Measurements from ENCODE around the gene BMPER. TPM values are rescaled to one million over a fixed set of nuclear protein-coding genes. Genes with fewer than 3 reads are reported as not detected.

BMPER gene
- total RNA-seq, 1 experiment from 2014 or later, result not detected

- H3K4me3 ChIP-seq (ENCODE audit: low read depth, low read length), result no peak overlapping the region
- H3K36me3 Mint-ChIP-seq (ENCODE audit: insufficient read depth, unreplicated experiment), result no peaks in the 10 kb centered on the region
- intact Hi-C loops (cut with micrococcal nuclease; ENCODE audit: unreplicated experiment), result loop anchor here (10.0 kb wide), 1 partner anchor 649 kb away; no protein-coding TSS in a partner anchor
- no peaks in the 10 kb centered on the region for H3K27me3 ChIP-seq (replicated peaks; ENCODE audit: control insufficient read depth, insufficient read depth, low read length)
- no peak overlapping the region for H3K4me3 Mint-ChIP-seq (ENCODE audit: unreplicated experiment)
- ChIA-PET CTCF (interaction anchor here (0.6 kb wide), 1 partner anchor 41 kb away, joined by 3 read pairs; no protein-coding TSS in a partner anchor), POLR2A (no interaction called here)
- no peaks in the 10 kb centered on the region for H3K9me3 ChIP-seq
- no peak overlapping the region for H3K27ac Mint-ChIP-seq (ENCODE audit: unreplicated experiment)
- TF ChIP-seq CTCF (IDR thresholded peaks at IDR 0.05; ENCODE audit: insufficient read depth in 1 of 2, low read depth in 1 of 2, low read length in 1 of 2, severe bottlenecking in 1 of 2, unreplicated experiment in 1 of 2), result no peak
- DNase-seq, result no peak
- H3K4me1 Mint-ChIP-seq (ENCODE audit: low read depth, unreplicated experiment), result peaks cover 15% of the 10 kb centered on the region
- no peaks in the 10 kb centered on the region for H3K9me3 Mint-ChIP-seq (ENCODE audit: unreplicated experiment)
- no peaks in the 10 kb centered on the region for H3K36me3 ChIP-seq (ENCODE audit: control insufficient read depth, insufficient read depth, low read length)
- BruUV-seq (replicated peaks), result no TSS peak
- H3K27me3 Mint-ChIP-seq (ENCODE audit: insufficient read depth, unreplicated experiment), result peaks cover 8% of the 10 kb centered on the region
- peaks cover 6% of the 10 kb centered on the region; the same call in 1 of the 2 replicates for H3K4me1 ChIP-seq
These were observed 12.0 kb upstream of the BMPER start for GRCh38 chr7:33893377-33893776.

GRCh38 chr7:33895025-33895804, 10.1 kb upstream of the BMPER start:
- Mint-ChIP-seq H3K36me3 (ENCODE audit: insufficient read depth, unreplicated experiment) (no peaks in the 10 kb centered on the region), H3K27ac (ENCODE audit: unreplicated experiment) (no peak overlapping the region), H3K4me1 (ENCODE audit: low read depth, unreplicated experiment) (peaks cover 6% of the 10 kb centered on the region), H3K9me3 (ENCODE audit: unreplicated experiment) (no peaks in the 10 kb centered on the region), H3K4me3 (ENCODE audit: unreplicated experiment) (no peak overlapping the region), H3K27me3 (ENCODE audit: insufficient read depth, unreplicated experiment) (peaks cover 8% of the 10 kb centered on the region)
- peak; percentile 86 to 88 for TF ChIP-seq CTCF (IDR thresholded peaks at IDR 0.05; ENCODE audit: insufficient read depth in 1 of 2, low read depth in 1 of 2, low read length in 1 of 2, severe bottlenecking in 1 of 2, unreplicated experiment in 1 of 2)
- no TSS peak for BruUV-seq (replicated peaks)
- Histone ChIP-seq H3K9me3 (no peaks in the 10 kb centered on the region), H3K4me3 (ENCODE audit: low read depth, low read length) (no peak overlapping the region), H3K4me1 (no peaks in the 10 kb centered on the region), H3K36me3 (ENCODE audit: control insufficient read depth, insufficient read depth, low read length) (no peaks in the 10 kb centered on the region), H3K27me3 (replicated peaks; ENCODE audit: control insufficient read depth, insufficient read depth, low read length) (no peaks in the 10 kb centered on the region)
- ChIA-PET POLR2A (no interaction called here), CTCF (interaction anchor here (0.6 kb wide), 1 partner anchor 561 kb away, joined by 3 read pairs; no protein-coding TSS in a partner anchor)
- intact Hi-C loops (cut with micrococcal nuclease; ENCODE audit: unreplicated experiment), result loop anchor here (1.0 to 10.0 kb wide), 2 partner anchors 141 to 650 kb away; no protein-coding TSS in a partner anchor
- DNase-seq, result peak; percentile 78 to 84

- Mint-ChIP-seq H3K4me1 (ENCODE audit: low read depth, unreplicated experiment) (peaks cover 6% of the 10 kb centered on the region), H3K4me3 (ENCODE audit: unreplicated experiment) (no peak overlapping the region), H3K27ac (ENCODE audit: unreplicated experiment) (no peak overlapping the region), H3K27me3 (ENCODE audit: insufficient read depth, unreplicated experiment) (peaks cover 19% of the 10 kb centered on the region), H3K36me3 (ENCODE audit: insufficient read depth, unreplicated experiment) (no peaks in the 10 kb centered on the region), H3K9me3 (ENCODE audit: unreplicated experiment) (no peaks in the 10 kb centered on the region)
- CTCF ChIA-PET, result no interaction called here
- H3K4me1 ChIP-seq, result 0 out of 2 replicates have a peak, but pooled peaks cover 3% of the 10 kb centered on the region
- no TSS peak for BruUV-seq (replicated peaks)
- H3K36me3 ChIP-seq (ENCODE audit: control insufficient read depth, insufficient read depth, low read length), result no peaks in the 10 kb centered on the region
- no peak for TF ChIP-seq CTCF (IDR thresholded peaks at IDR 0.05; ENCODE audit: insufficient read depth in 1 of 2, low read depth in 1 of 2, low read length in 1 of 2, severe bottlenecking in 1 of 2, unreplicated experiment in 1 of 2)
- H3K9me3 ChIP-seq, result no peaks in the 10 kb centered on the region
- POLR2A ChIA-PET, result no interaction called here
- H3K4me3 ChIP-seq (ENCODE audit: low read depth, low read length), result no peak overlapping the region
- intact Hi-C loops (cut with micrococcal nuclease; ENCODE audit: unreplicated experiment), result loop anchor here (10.0 kb wide), 1 partner anchor 716 kb away; no protein-coding TSS in a partner anchor
- H3K27me3 ChIP-seq (replicated peaks; ENCODE audit: control insufficient read depth, insufficient read depth, low read length), result 0 out of 2 replicates have a peak, but pooled peaks cover 2% of the 10 kb centered on the region
- no peak for DNase-seq
These were observed 4.8 kb upstream of the BMPER start for GRCh38 chr7:33900501-33900900.
